HG03097 (cell line): ENCODE data around the gene CITED4.
"Not testable (repeated sequence)": the region's sequence is repeated elsewhere in the genome, so short reads cannot be mapped to it uniquely, and the experiment has no call there.

ENCODE experiments used
- ATAC-seq: cut with Tn5 transposase; IDR thresholded peaks from one replicate; pipeline ENCODE4 v1.9.1; 2021; ENCODE audit not compliant: unreplicated experiment, low FRiP score

The CITED4 gene

GRCh38 chr1:40862008-40862863, at the start of gene CITED4:
TSS of gene CITED4 (minus strand) at chr1:40862363. CDS start at chr1:40862127, 236 bp downstream.
- ATAC-seq: peak; percentile 79

GRCh38 chr1:40911105-40911504, 48.9 kb upstream of the CITED4 start:
- no peak for ATAC-seq

- no peak for ATAC-seq
Measured at GRCh38 chr1:40909281-40909680, 47.1 kb upstream of the CITED4 start.

GRCh38 chr1:40908350-40908749, 46.2 kb upstream of the CITED4 start:
- no peak for ATAC-seq

GRCh38 chr1:40907899-40908298, 45.7 kb upstream of the CITED4 start:
- no peak for ATAC-seq

- no peak for ATAC-seq
Measured at GRCh38 chr1:40906781-40907400, 44.7 kb upstream of the CITED4 start.

- no peak for ATAC-seq
Measured at GRCh38 chr1:40905061-40905460, 42.9 kb upstream of the CITED4 start.

GRCh38 chr1:40903106-40903505, 40.9 kb upstream of the CITED4 start:
- no peak for ATAC-seq

- no peak for ATAC-seq
Measured at GRCh38 chr1:40901886-40902852, 40.0 kb upstream of the CITED4 start.

GRCh38 chr1:40899230-40899870, 37.2 kb upstream of the CITED4 start:
- ATAC-seq: no peak

GRCh38 chr1:40898431-40898901, 36.3 kb upstream of the CITED4 start:
- no peak for ATAC-seq

GRCh38 chr1:40897513-40897912, 35.4 kb upstream of the CITED4 start:
- ATAC-seq: no peak

- no peak for ATAC-seq
Measured at GRCh38 chr1:40896482-40896881, 34.3 kb upstream of the CITED4 start.

GRCh38 chr1:40895601-40896000, 33.4 kb upstream of the CITED4 start:
- ATAC-seq: no peak

GRCh38 chr1:40894858-40895257, 32.7 kb upstream of the CITED4 start:
- ATAC-seq: not testable (repeated sequence)

- ATAC-seq: no peak
Measured at GRCh38 chr1:40894455-40894854, 32.3 kb upstream of the CITED4 start.

GRCh38 chr1:40893946-40894345, 31.8 kb upstream of the CITED4 start:
- no peak for ATAC-seq

GRCh38 chr1:40892354-40892753, 30.2 kb upstream of the CITED4 start:
- no peak for ATAC-seq

GRCh38 chr1:40890771-40891170, 28.6 kb upstream of the CITED4 start:
- no peak for ATAC-seq

- ATAC-seq: no peak
Measured at GRCh38 chr1:40887652-40888051, 25.5 kb upstream of the CITED4 start.
